ENCODE data around the gene ARL4D.
A peak's percentile ranks its signal among the peaks of the same experiment; 100 is the strongest.
"Not testable (repeated sequence)": the region's sequence is repeated elsewhere in the genome, so short reads cannot be mapped to it uniquely, and the experiment has no call there.

ARL4D gene

GRCh38 chr17:43363181-43363925, 35.4 kb upstream of the ARL4D start:
- H3K4me3 ChIP-seq (replicated peaks in 1 of 2; ENCODE audit: low read depth in 2 of 2, low read length in 2 of 2) = no peak overlapping the region
- TF ChIP-seq CTCF (IDR thresholded peaks at IDR 0.05; ENCODE audit: low read depth, low read length) = no peak

GRCh38 chr17:43363926-43364285, 34.9 kb upstream of the ARL4D start:
- DNase-seq (ENCODE audit: low read depth in 2 of 2) = no peak
- H3K4me3 ChIP-seq (replicated peaks in 1 of 2; ENCODE audit: low read depth in 2 of 2, low read length in 2 of 2) = no peak overlapping the region
- no peak for TF ChIP-seq CTCF (IDR thresholded peaks at IDR 0.05; ENCODE audit: low read depth, low read length)

More at GRCh38 chr17:43363181-43363925, 35.4 kb upstream of the ARL4D start:
- DNase-seq (ENCODE audit: low read depth in 2 of 2) = no peak

DNA sequence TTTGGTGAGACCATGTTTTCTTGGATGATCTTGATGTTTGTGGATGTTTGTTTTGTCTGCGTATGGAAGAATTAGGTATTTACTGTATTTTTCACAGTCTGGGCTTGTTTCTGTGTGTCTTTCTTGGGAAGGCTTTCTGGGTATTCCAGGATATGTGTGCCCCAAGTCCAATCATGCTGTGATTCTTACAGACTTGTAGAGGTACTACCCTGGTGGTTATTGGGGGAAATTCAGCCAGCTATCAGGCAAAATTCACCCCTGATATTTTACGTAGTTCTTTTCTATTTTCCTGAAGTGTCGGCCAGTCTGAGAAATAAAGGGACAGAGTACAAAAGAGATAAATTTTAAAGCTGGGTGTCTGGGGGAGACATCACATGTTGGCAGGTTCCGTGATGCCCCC, 33.4 kb upstream of the ARL4D start:
- TF ChIP-seq CTCF (IDR thresholded peaks at IDR 0.05; ENCODE audit: low read depth, low read length) = peak; percentile 19
- H3K4me3 ChIP-seq (replicated peaks in 1 of 2; ENCODE audit: low read depth in 2 of 2, low read length in 2 of 2) = no peak overlapping the region
- DNase-seq (ENCODE audit: low read depth in 2 of 2) = no peak

GRCh38 chr17:43365921-43366320, 32.9 kb upstream of the ARL4D start:
- not testable (repeated sequence) for DNase-seq (ENCODE audit: low read depth in 2 of 2); H3K4me3 ChIP-seq (replicated peaks in 1 of 2; ENCODE audit: low read depth in 2 of 2, low read length in 2 of 2)

- peak in 1 of 2 donors; percentile 24 for DNase-seq (ENCODE audit: low read depth in 2 of 2)
- TF ChIP-seq CTCF (IDR thresholded peaks at IDR 0.05; ENCODE audit: low read depth, low read length) = no peak
- peak overlapping the region in 1 of 2 donors; percentile 2 for H3K4me3 ChIP-seq (replicated peaks in 1 of 2; ENCODE audit: low read depth in 2 of 2, low read length in 2 of 2)
Observed at GRCh38 chr17:43366891-43367736, 31.7 kb upstream of the ARL4D start.

- TF ChIP-seq CTCF (IDR thresholded peaks at IDR 0.05; ENCODE audit: low read depth, low read length) = no peak
- H3K4me3 ChIP-seq (replicated peaks in 1 of 2; ENCODE audit: low read depth in 2 of 2, low read length in 2 of 2) = peak overlapping the region; percentile 19 to 45
- DNase-seq (ENCODE audit: low read depth in 2 of 2) = peak; percentile 94 to 96
Observed at GRCh38 chr17:43367737-43368242, 31.0 kb upstream of the ARL4D start.

Measured in cardiac fibroblast (primary cell).